ENCODE measurements around the gene PRR12. TPM values are rescaled to one million over a fixed set of nuclear protein-coding genes. Genes with fewer than 3 reads are reported as not detected.
A peak's percentile ranks its signal among the peaks of the same experiment; 100 is the strongest.

Gene PRR12
- total RNA-seq, 1 donor from 2014 or later, result 2.0 TPM

- DNase-seq (ENCODE audit: low read depth, low spot score), result no peak
These were observed 1.7 kb downstream of the PRR12 start for GRCh38 chr19:49592486-49593232.

GRCh38 chr19:49593233-49594113 lies 2.5 kb downstream of the PRR12 start:
- peak; percentile 77 for DNase-seq (ENCODE audit: low read depth, low spot score)

- DNase-seq (ENCODE audit: low read depth, low spot score), result no peak
These were observed 3.4 kb downstream of the PRR12 start for GRCh38 chr19:49594157-49594992.

GRCh38 chr19:49594993-49595818 lies 4.2 kb downstream of the PRR12 start:
- DNase-seq (ENCODE audit: low read depth, low spot score), result no peak

GRCh38 chr19:49595819-49596404 lies 4.9 kb downstream of the PRR12 start:
- DNase-seq (ENCODE audit: low read depth, low spot score), result no peak

- no peak for DNase-seq (ENCODE audit: low read depth, low spot score)
These were observed 5.4 kb downstream of the PRR12 start for GRCh38 chr19:49596407-49596806.

- DNase-seq (ENCODE audit: low read depth, low spot score), result no peak
These were observed 6.1 kb downstream of the PRR12 start for GRCh38 chr19:49596954-49597702.

- DNase-seq (ENCODE audit: low read depth, low spot score), result no peak
These were observed 6.7 kb downstream of the PRR12 start for GRCh38 chr19:49597703-49597974.

GRCh38 chr19:49599378-49600295 lies 8.7 kb downstream of the PRR12 start:
- DNase-seq (ENCODE audit: low read depth, low spot score), result no peak

GRCh38 chr19:49601482-49602038 lies 10.6 kb downstream of the PRR12 start:
- no peak for DNase-seq (ENCODE audit: low read depth, low spot score)

- no peak for DNase-seq (ENCODE audit: low read depth, low spot score)
These were observed 11.8 kb downstream of the PRR12 start for GRCh38 chr19:49602806-49603205.

- no peak for DNase-seq (ENCODE audit: low read depth, low spot score)
These were observed 14.6 kb downstream of the PRR12 start for GRCh38 chr19:49605605-49606004.

- DNase-seq (ENCODE audit: low read depth, low spot score), result no peak
These were observed 18.6 kb downstream of the PRR12 start for GRCh38 chr19:49609499-49610092.

- no peak for DNase-seq (ENCODE audit: low read depth, low spot score)
These were observed 22.4 kb downstream of the PRR12 start for GRCh38 chr19:49613374-49613773.

- DNase-seq (ENCODE audit: low read depth, low spot score), result peak; percentile 51
These were observed 23.3 kb downstream of the PRR12 start for GRCh38 chr19:49614096-49614833.

- DNase-seq (ENCODE audit: low read depth, low spot score), result no peak
These were observed 24.9 kb downstream of the PRR12 start for GRCh38 chr19:49615861-49616260.

- DNase-seq (ENCODE audit: low read depth, low spot score), result no peak
These were observed 25.6 kb downstream of the PRR12 start for GRCh38 chr19:49616532-49616931.

Data from pulmonary artery endothelial cell (primary cell).